ENCODE data around the gene LSP1. TPM values are rescaled to one million over a fixed set of nuclear protein-coding genes. Genes with fewer than 3 reads are reported as not detected.
A peak's percentile ranks its signal among the peaks of the same experiment; 100 is the strongest.

The LSP1 gene
- total RNA-seq, 3 donors from 2014 or later, result 21.4 to 36.0 (median 23.6) TPM

GRCh38 chr11:1834062-1834610, 18.7 kb upstream of the LSP1 start:
- peak; percentile 52 to 76 (median 58) for TF ChIP-seq POLR2AphosphoS5 (IDR thresholded peaks at IDR 0.05)
- peak in 1 of 3 donors; percentile 17 for TF ChIP-seq CTCF (IDR thresholded peaks at IDR 0.05)
- no peak for TF ChIP-seq POLR2A (IDR thresholded peaks at IDR 0.05)
- Histone ChIP-seq H3K4me1 (peaks cover 10 to 24% of the 10 kb centered on the region in 2 donors), H3K4me3 (peak overlapping the region in 1 of 3 donors; percentile 29), H3K27ac (peak overlapping the region; percentile 70 to 85), H3K36me3 (no peaks in the 10 kb centered on the region), H3K27me3 (no peaks in the 10 kb centered on the region), H3K9me3 (no peaks in the 10 kb centered on the region)
- DNase-seq (ENCODE audit: low spot score in 2 of 2), result peak; percentile 93 to 98
- intact Hi-C loops (cut with DNase I; ENCODE audit: low total_unique reads), result loop anchor here (10.0 kb wide), 1 partner anchor 321 kb away; no protein-coding TSS in a partner anchor

- no peaks in the 10 kb centered on the region for H3K36me3 ChIP-seq
- no peaks in the 10 kb centered on the region for H3K9me3 ChIP-seq
- H3K4me3 ChIP-seq, result peak within 1 kb of the TSS in 2 of 3 donors; percentile 18 to 29
- H3K27ac ChIP-seq, result peak within 1 kb of the TSS; percentile 70 to 85
- DNase-seq (ENCODE audit: low spot score in 2 of 2), result no peak
- TF ChIP-seq POLR2AphosphoS5 (IDR thresholded peaks at IDR 0.05), result no peak
- no peak for TF ChIP-seq CTCF (IDR thresholded peaks at IDR 0.05)
- no peak for TF ChIP-seq POLR2A (IDR thresholded peaks at IDR 0.05)
- H3K27me3 ChIP-seq, result no peaks in the 10 kb centered on the region
- intact Hi-C loops (cut with DNase I; ENCODE audit: low total_unique reads), result loop anchor here (10.0 kb wide), 1 partner anchor 320 kb away; no protein-coding TSS in a partner anchor
- peaks cover 10 to 24% of the 10 kb centered on the region in 2 donors for H3K4me1 ChIP-seq
Observed at GRCh38 chr11:1834779-1835670, 17.9 kb upstream of the LSP1 start, which contains the start of gene SYT8. Gene SYT8 (plus strand): TSS chr11:1834990. CDS start chr11:1835106, 116 bp downstream.

GRCh38 chr11:1835671-1836010, 17.2 kb upstream of the LSP1 start:
- no peaks in the 10 kb centered on the region for H3K27me3 ChIP-seq
- intact Hi-C loops (cut with DNase I; ENCODE audit: low total_unique reads), result loop anchor here (10.0 kb wide), 1 partner anchor 319 kb away; no protein-coding TSS in a partner anchor
- peaks cover 10 to 20% of the 10 kb centered on the region in 2 donors for H3K4me1 ChIP-seq
- H3K9me3 ChIP-seq, result no peaks in the 10 kb centered on the region
- peak overlapping the region; percentile 67 to 85 for H3K27ac ChIP-seq
- peak overlapping the region in 1 of 3 donors; percentile 18 for H3K4me3 ChIP-seq
- DNase-seq (ENCODE audit: low spot score in 2 of 2), result no peak
- no peaks in the 10 kb centered on the region for H3K36me3 ChIP-seq
- no peak for TF ChIP-seq POLR2A (IDR thresholded peaks at IDR 0.05)
- no peak for TF ChIP-seq POLR2AphosphoS5 (IDR thresholded peaks at IDR 0.05)
- no peak for TF ChIP-seq CTCF (IDR thresholded peaks at IDR 0.05)

GRCh38 chr11:1836011-1836945, 16.6 kb upstream of the LSP1 start:
- H3K9me3 ChIP-seq, result no peaks in the 10 kb centered on the region
- H3K27me3 ChIP-seq, result no peaks in the 10 kb centered on the region
- DNase-seq (ENCODE audit: low spot score in 2 of 2), result no peak
- TF ChIP-seq POLR2A (IDR thresholded peaks at IDR 0.05) (no peak), POLR2AphosphoS5 (IDR thresholded peaks at IDR 0.05) (no peak), CTCF (IDR thresholded peaks at IDR 0.05) (no peak)
- intact Hi-C loops (cut with DNase I; ENCODE audit: low total_unique reads), result loop anchor here (10.0 kb wide), 1 partner anchor 319 kb away; no protein-coding TSS in a partner anchor
- no peaks in the 10 kb centered on the region for H3K36me3 ChIP-seq
- H3K4me1 ChIP-seq, result peaks cover 9 to 20% of the 10 kb centered on the region in 2 donors
- no peak overlapping the region for H3K4me3 ChIP-seq
- peak overlapping the region in 1 of 2 donors; percentile 30 for H3K27ac ChIP-seq
